ENCODE measurements around the gene RFLNA.

DNA sequence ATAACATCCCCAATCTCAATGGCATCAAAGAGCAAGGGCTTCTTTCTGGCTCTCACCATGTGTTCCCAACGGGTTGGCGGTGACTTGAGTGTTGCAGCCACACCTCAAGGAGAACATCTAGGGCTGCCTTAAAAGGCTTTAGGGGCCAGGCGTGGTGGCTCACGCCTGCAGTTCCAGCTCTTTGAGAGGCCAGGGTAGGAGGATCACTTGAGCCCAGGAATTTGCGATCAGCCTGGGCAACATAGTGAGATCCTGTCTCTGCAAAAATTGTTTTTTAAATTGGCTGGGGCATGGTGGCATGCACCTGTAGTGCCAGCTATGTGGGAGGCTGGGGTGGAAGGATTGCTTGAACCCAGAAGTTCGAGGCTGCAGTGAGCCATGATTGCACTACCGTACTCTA, 14.9 kb downstream of the RFLNA start:
- no peak for TF ChIP-seq CTCF (conservative IDR thresholded peaks at IDR 0.05; ENCODE audit: low read length)
- no peak for TF ChIP-seq EZH2phosphoT487 (IDR thresholded peaks at IDR 0.05; ENCODE audit: borderline replicate concordance)
